Mesenchymal stem cell (in vitro differentiated cells and primary cell): ENCODE measurements around the gene FRY.
"Not testable (repeated sequence)": the region's sequence is repeated elsewhere in the genome, so short reads cannot be mapped to it uniquely, and the experiment has no call there.

Experiments used
- DNase-seq: peaks from one replicate; pipeline ENCODE4 v3.0.0-alpha.2; 2013
- H2AFZ ChIP-seq: one replicate; pipeline ENCODE4 v1.6.1; 2013; ENCODE audit warnings: low read depth, mild to moderate bottlenecking, control low read depth, inconsistent platforms, low read length, moderate library complexity
- H2AK5ac ChIP-seq: 2 replicates; pipeline ENCODE4 v1.6.1; 2013; ENCODE audit warnings: low read length, moderate library complexity, mild to moderate bottlenecking, inconsistent platforms; ENCODE audit not compliant: severe bottlenecking
- H2BK120ac ChIP-seq: one replicate; pipeline ENCODE4 v1.6.1; 2013; ENCODE audit warnings: low read depth, mild to moderate bottlenecking, inconsistent platforms, low read length, moderate library complexity
- H2BK12ac ChIP-seq, 2 experiments: one replicate each; pipeline ENCODE4 v1.6.1; 2013; ENCODE audit warnings: inconsistent platforms in 2 of 2, low read length in 2 of 2, mild to moderate bottlenecking in 2 of 2, moderate library complexity in 2 of 2, control low read depth in 1 of 2
- H2BK15ac ChIP-seq: one replicate; pipeline ENCODE4 v1.6.1; 2013; ENCODE audit warnings: mild to moderate bottlenecking, low read depth, inconsistent platforms; ENCODE audit not compliant: poor library complexity, severe bottlenecking
- H2BK5ac ChIP-seq: 2 replicates; pipeline ENCODE4 v1.6.1; 2013; ENCODE audit warnings: low read depth, mild to moderate bottlenecking, low read length, control low read depth, inconsistent platforms; ENCODE audit not compliant: poor library complexity, severe bottlenecking
- H3K14ac ChIP-seq, 2 experiments: one replicate each; pipeline ENCODE4 v1.6.1; 2013; ENCODE audit warnings: inconsistent platforms in 2 of 2, low read length in 2 of 2, control low read depth in 1 of 2, mild to moderate bottlenecking in 1 of 2, moderate library complexity in 1 of 2
- H3K18ac ChIP-seq, 2 experiments: one replicate each; pipeline ENCODE4 v1.6.1; 2013; ENCODE audit warnings: inconsistent platforms in 2 of 2, low read length in 2 of 2, control low read depth in 1 of 2, low read depth in 1 of 2, mild to moderate bottlenecking in 1 of 2
- H3K23ac ChIP-seq, 2 experiments: one replicate each; pipeline ENCODE4 v1.6.1; 2013; ENCODE audit warnings: inconsistent platforms in 2 of 2, low read length in 2 of 2, mild to moderate bottlenecking in 2 of 2, moderate library complexity in 2 of 2, control low read depth in 1 of 2
- H3K27ac ChIP-seq: 2 replicates; pipeline ENCODE4 v1.5.1; 2013; ENCODE audit warnings: mild to moderate bottlenecking, moderate library complexity, low read length, control low read depth, inconsistent platforms; ENCODE audit not compliant: poor library complexity, severe bottlenecking
- H3K27me3 ChIP-seq, 2 experiments: 2 replicates each; pipeline versions ENCODE4 v1.6.1 to v1.7.0; 2013; ENCODE audit warnings: low read length in 2 of 2, mild to moderate bottlenecking in 2 of 2, moderate library complexity in 2 of 2, control low read depth in 1 of 2, inconsistent platforms in 1 of 2; ENCODE audit not compliant: control insufficient read depth in 1 of 2, insufficient read depth in 1 of 2
- H3K36me3 ChIP-seq, 2 experiments: 2 replicates each; pipeline versions ENCODE4 v1.6.1 to v1.7.0; 2013; ENCODE audit warnings: low read length in 2 of 2, control low read depth in 1 of 2, inconsistent platforms in 1 of 2, low read depth in 1 of 2, mild to moderate bottlenecking in 1 of 2; ENCODE audit not compliant: insufficient read depth in 2 of 2, control insufficient read depth in 1 of 2
- H3K4ac ChIP-seq, 2 experiments: one replicate each; pipeline ENCODE4 v1.6.1; 2013; ENCODE audit warnings: inconsistent platforms in 2 of 2, low read length in 2 of 2, mild to moderate bottlenecking in 2 of 2, moderate library complexity in 2 of 2, control low read depth in 1 of 2, low read depth in 1 of 2
- H3K4me1 ChIP-seq: 2 replicates; pipeline ENCODE4 v1.6.1; 2013; ENCODE audit warnings: low read depth, low read length, control low read depth; ENCODE audit not compliant: control insufficient read depth, insufficient read depth
- H3K4me2 ChIP-seq: 2 replicates; pipeline ENCODE4 v1.6.1; 2013; ENCODE audit warnings: low read length, mild to moderate bottlenecking, inconsistent platforms; ENCODE audit not compliant: poor library complexity, severe bottlenecking
- H3K4me3 ChIP-seq, 2 experiments: 2 replicates each; pipeline versions ENCODE4 v1.5.1 to v1.7.0; 2013; ENCODE audit warnings: low read length in 2 of 2, mild to moderate bottlenecking in 2 of 2, control low read depth in 1 of 2, low read depth in 1 of 2; ENCODE audit not compliant: insufficient read depth in 1 of 2
- H3K79me1 ChIP-seq: replicated peaks from 2 replicates; pipeline ENCODE4 v1.6.1; 2013; ENCODE audit warnings: mild to moderate bottlenecking, control low read depth, low read length, inconsistent platforms; ENCODE audit not compliant: poor library complexity, severe bottlenecking
- H3K9ac ChIP-seq: 2 replicates; pipeline ENCODE4 v1.7.0; 2013; ENCODE audit warnings: mild to moderate bottlenecking, low read length, moderate library complexity
- H3K9me3 ChIP-seq: 2 replicates; pipeline ENCODE4 v1.7.0; 2013; ENCODE audit warnings: mild to moderate bottlenecking, low read length; ENCODE audit not compliant: control insufficient read depth
- H4K8ac ChIP-seq: one replicate; pipeline ENCODE4 v1.6.1; 2013; ENCODE audit warnings: inconsistent platforms, mild to moderate bottlenecking, low read length, moderate library complexity
- H4K91ac ChIP-seq: one replicate; pipeline ENCODE4 v1.6.1; 2013; ENCODE audit warnings: mild to moderate bottlenecking, low read length, inconsistent platforms
- WGBS: methylation state at CpG from one replicate; pipeline ENCODE4 v1.1.7; 2013; ENCODE audit warnings: mixed read lengths; 5-methylcytosine and 5-hydroxymethylcytosine counted together

The FRY gene

GRCh38 chr13:32057325-32057724, 25.8 kb downstream of the FRY start:
- H3K79me1 ChIP-seq, H3K4me2 ChIP-seq, DNase-seq, H2AFZ ChIP-seq, H3K27me3 ChIP-seq, H2BK12ac ChIP-seq, H3K27ac ChIP-seq, H4K91ac ChIP-seq, H2AK5ac ChIP-seq, H3K4ac ChIP-seq, H2BK5ac ChIP-seq, H3K14ac ChIP-seq, H3K4me1 ChIP-seq, H3K18ac ChIP-seq, H3K36me3 ChIP-seq, H3K9ac ChIP-seq, H4K8ac ChIP-seq, H3K23ac ChIP-seq, H2BK120ac ChIP-seq, H2BK15ac ChIP-seq, H3K4me3 ChIP-seq, H3K9me3 ChIP-seq: not testable (repeated sequence)
- WGBS: 97% methylated on average over 6 of the region's 6 CpGs

GRCh38 chr13:32059511-32059984, 28.0 kb downstream of the FRY start:
- H2BK5ac ChIP-seq: no peak overlapping the region
- H3K18ac ChIP-seq: no peak overlapping the region
- no peak overlapping the region for H4K8ac ChIP-seq
- H3K9ac ChIP-seq: no peak overlapping the region
- WGBS: no CpG with 5 or more reads among the region's 2 CpGs
- H3K4me1 ChIP-seq: no peaks in the 10 kb centered on the region
- DNase-seq: no peak
- H3K4ac ChIP-seq: no peak overlapping the region
- H3K27me3 ChIP-seq: no peaks in the 10 kb centered on the region
- no peak overlapping the region for H2BK15ac ChIP-seq
- no peak overlapping the region for H2AFZ ChIP-seq
- no peak overlapping the region for H3K4me3 ChIP-seq
- H2AK5ac ChIP-seq: no peak overlapping the region
- no peak overlapping the region for H3K23ac ChIP-seq
- no peak overlapping the region for H3K27ac ChIP-seq
- no peak overlapping the region for H2BK120ac ChIP-seq
- H3K79me1 ChIP-seq: no peaks in the 10 kb centered on the region
- H3K36me3 ChIP-seq: no peaks in the 10 kb centered on the region
- no peaks in the 10 kb centered on the region for H3K9me3 ChIP-seq
- no peak overlapping the region for H2BK12ac ChIP-seq
- no peak overlapping the region for H3K14ac ChIP-seq
- H3K4me2 ChIP-seq: no peak overlapping the region
- H4K91ac ChIP-seq: no peak overlapping the region

- H2BK120ac ChIP-seq: no peak overlapping the region
- H3K4me1 ChIP-seq: no peaks in the 10 kb centered on the region
- DNase-seq: no peak
- H2BK12ac ChIP-seq: no peak overlapping the region
- no peaks in the 10 kb centered on the region for H3K27me3 ChIP-seq
- H3K4ac ChIP-seq: no peak overlapping the region
- no peak overlapping the region for H3K4me2 ChIP-seq
- no peaks in the 10 kb centered on the region for H3K36me3 ChIP-seq
- H3K27ac ChIP-seq: no peak overlapping the region
- no peaks in the 10 kb centered on the region for H3K9me3 ChIP-seq
- H3K9ac ChIP-seq: no peak overlapping the region
- no peak overlapping the region for H3K14ac ChIP-seq
- WGBS: 92% methylated on average over 5 of the region's 5 CpGs
- no peak overlapping the region for H2AK5ac ChIP-seq
- no peak overlapping the region for H2AFZ ChIP-seq
- H3K18ac ChIP-seq: no peak overlapping the region
- H3K79me1 ChIP-seq: no peaks in the 10 kb centered on the region
- no peak overlapping the region for H4K91ac ChIP-seq
- H3K4me3 ChIP-seq: no peak overlapping the region
- no peak overlapping the region for H2BK5ac ChIP-seq
- H3K23ac ChIP-seq: no peak overlapping the region
- H2BK15ac ChIP-seq: no peak overlapping the region
- H4K8ac ChIP-seq: no peak overlapping the region
Observed at GRCh38 chr13:32060401-32060878, 28.9 kb downstream of the FRY start.

GRCh38 chr13:32063619-32064233, 32.2 kb downstream of the FRY start:
- Histone ChIP-seq H3K4me3 (no peak overlapping the region), H2BK12ac (no peak overlapping the region), H3K27me3 (no peaks in the 10 kb centered on the region), H3K4me1 (no peaks in the 10 kb centered on the region), H3K9me3 (no peaks in the 10 kb centered on the region), H2BK120ac (no peak overlapping the region), H2AK5ac (no peak overlapping the region), H3K4me2 (no peak overlapping the region), H2AFZ (no peak overlapping the region), H3K79me1 (no peaks in the 10 kb centered on the region), H3K14ac (no peak overlapping the region), H2BK15ac (no peak overlapping the region), H4K91ac (no peak overlapping the region), H3K36me3 (no peaks in the 10 kb centered on the region), H3K27ac (no peak overlapping the region), H3K4ac (no peak overlapping the region), H2BK5ac (no peak overlapping the region), H3K23ac (no peak overlapping the region), H3K18ac (no peak overlapping the region), H3K9ac (no peak overlapping the region), H4K8ac (no peak overlapping the region)
- 88% methylated on average over 5 of the region's 8 CpGs for WGBS
- DNase-seq: no peak
